Cerebellar cortex (tissue), 1 donor: Measurements from ENCODE around the gene GPSM3.
A peak's percentile ranks its signal among the peaks of the same experiment; 100 is the strongest.
"Not testable (repeated sequence)": the region's sequence is repeated elsewhere in the genome, so short reads cannot be mapped to it uniquely, and the experiment has no call there.

Experiments used
- DNase-seq: peaks from one replicate; pipeline ENCODE4 v3.0.0-alpha.2; 2015; ENCODE audit warnings: low spot score

GPSM3 gene

GRCh38 chr6:32187725-32188380, 4.6 kb downstream of the GPSM3 start:
- not testable (repeated sequence) for DNase-seq

- DNase-seq = no peak
These were observed 5.3 kb downstream of the GPSM3 start for GRCh38 chr6:32187009-32187709.

GRCh38 chr6:32186151-32186840, 6.1 kb downstream of the GPSM3 start:
- not testable (repeated sequence) for DNase-seq

GRCh38 chr6:32185681-32186131, 6.7 kb downstream of the GPSM3 start:
- DNase-seq = peak; percentile 77

GRCh38 chr6:32184084-32184640, 8.3 kb downstream of the GPSM3 start, which contains the start of gene AGER:
AGER (minus strand) TSS chr6:32184253; CDS start chr6:32184222, 31 bp downstream.
- DNase-seq = no peak

- no peak for DNase-seq
These were observed 8.9 kb downstream of the GPSM3 start for GRCh38 chr6:32183483-32184083.

GRCh38 chr6:32183030-32183429, 9.4 kb downstream of the GPSM3 start:
- DNase-seq = no peak

- DNase-seq = no peak
These were observed 9.9 kb downstream of the GPSM3 start for GRCh38 chr6:32182555-32182981.

GRCh38 chr6:32181915-32182529, 10.4 kb downstream of the GPSM3 start:
- DNase-seq = no peak

GRCh38 chr6:32181148-32181702, 11.2 kb downstream of the GPSM3 start:
- no peak for DNase-seq

- DNase-seq = no peak
These were observed 12.6 kb downstream of the GPSM3 start for GRCh38 chr6:32179766-32180405.

- peak; percentile 42 for DNase-seq
These were observed 13.6 kb downstream of the GPSM3 start for GRCh38 chr6:32178547-32179440.

- DNase-seq = peak; percentile 100
These were observed 14.5 kb downstream of the GPSM3 start, which contains the start of gene RNF5 for GRCh38 chr6:32177788-32178546. RNF5 (plus strand) TSS chr6:32178405; CDS start chr6:32178512, 107 bp downstream.

GRCh38 chr6:32177183-32177787, 15.2 kb downstream of the GPSM3 start:
- no peak for DNase-seq

- peak; percentile 33 for DNase-seq
These were observed 15.8 kb downstream of the GPSM3 start for GRCh38 chr6:32176476-32177182.

GRCh38 chr6:32175711-32176475, 16.6 kb downstream of the GPSM3 start, which contains the start of gene AGPAT1:
AGPAT1 (minus strand) TSS chr6:32176084; CDS start chr6:32171496, 4,588 bp downstream.
- peak; percentile 98 for DNase-seq

GRCh38 chr6:32175322-32175710, 17.1 kb downstream of the GPSM3 start:
- no peak for DNase-seq
